Forelimb muscle (tissue), 1 donor: ENCODE data around the gene CHRNB1. TPM values are rescaled to one million over a fixed set of nuclear protein-coding genes. Genes with fewer than 3 reads are reported as not detected.

Experiments used
- DNase-seq: peaks from one replicate; pipeline ENCODE4 v3.0.0-alpha.2; 2013; ENCODE audit warnings: low read depth
- polyA plus RNA-seq: library from polyadenylated mRNA; unstranded; fragments of 120-200 nt; gene quantifications from one replicate; pipeline ENCODE4 v1.2.1, GENCODE V29; 2013; ENCODE audit not compliant: insufficient read length

The CHRNB1 gene
- polyA plus RNA-seq, 1 donor = 89.3 TPM

GRCh38 chr17:7437950-7438614, 6.8 kb upstream of the CHRNB1 start:
- DNase-seq = no peak

- no peak for DNase-seq
These were observed 6.0 kb upstream of the CHRNB1 start for GRCh38 chr17:7438656-7439460.

- DNase-seq = no peak
These were observed 5.3 kb upstream of the CHRNB1 start, which contains the start of gene FGF11 for GRCh38 chr17:7439462-7440112. FGF11 (plus strand) TSS chr17:7439512; CDS start chr17:7439621, 109 bp downstream.

- no peak for DNase-seq
These were observed 4.6 kb upstream of the CHRNB1 start for GRCh38 chr17:7440113-7440833.

GRCh38 chr17:7440834-7441195, 4.0 kb upstream of the CHRNB1 start:
- no peak for DNase-seq

- no peak for DNase-seq
These were observed 3.6 kb upstream of the CHRNB1 start for GRCh38 chr17:7441266-7441665.

GRCh38 chr17:7442142-7442541, 2.7 kb upstream of the CHRNB1 start:
- DNase-seq = no peak

GRCh38 chr17:7443499-7444485, 1.1 kb upstream of the CHRNB1 start:
- no peak for DNase-seq

- no peak for DNase-seq
These were observed 733 bp downstream of the CHRNB1 start for GRCh38 chr17:7445619-7445968.

- no peak for DNase-seq
These were observed 3.6 kb downstream of the CHRNB1 start for GRCh38 chr17:7448461-7448860.

GRCh38 chr17:7459961-7460545, 15.2 kb downstream of the CHRNB1 start:
- DNase-seq = no peak

GRCh38 chr17:7460850-7461660, 16.2 kb downstream of the CHRNB1 start:
- DNase-seq = no peak

- no peak for DNase-seq
These were observed 17.9 kb downstream of the CHRNB1 start for GRCh38 chr17:7462474-7463371.

GRCh38 chr17:7463372-7463846, 18.5 kb downstream of the CHRNB1 start:
- DNase-seq = no peak

- no peak for DNase-seq
These were observed 19.2 kb downstream of the CHRNB1 start for GRCh38 chr17:7464081-7464480.

GRCh38 chr17:7465597-7466275, 20.9 kb downstream of the CHRNB1 start:
- no peak for DNase-seq

- DNase-seq = no peak
These were observed 21.4 kb downstream of the CHRNB1 start for GRCh38 chr17:7466318-7466638.
